H9 (cell line): ENCODE data around the gene HEATR5B. TPM values are rescaled to one million over a fixed set of nuclear protein-coding genes. Genes with fewer than 3 reads are reported as not detected.

Source experiments
- DNase-seq: peaks from one replicate; pipeline ENCODE4 v3.0.0-alpha.2; 2017
- H2AFZ ChIP-seq: one replicate; pipeline ENCODE4 v1.6.1; 2013; ENCODE audit warnings: mild to moderate bottlenecking, low read length, control low read depth, moderate library complexity
- H2AK5ac ChIP-seq: 2 replicates; pipeline ENCODE4 v1.6.1; 2013; ENCODE audit warnings: low read length, control low read depth, mixed read lengths; ENCODE audit not compliant: insufficient read length
- H2BK120ac ChIP-seq: one replicate; pipeline ENCODE4 v1.6.1; 2013; ENCODE audit warnings: low read depth, mild to moderate bottlenecking, low read length, control low read depth, inconsistent platforms; ENCODE audit not compliant: poor library complexity, severe bottlenecking
- H2BK12ac ChIP-seq: 2 replicates; pipeline ENCODE4 v1.6.1; 2013; ENCODE audit warnings: low read length, control low read depth, mixed read lengths, low read depth; ENCODE audit not compliant: insufficient read length
- H2BK15ac ChIP-seq: 2 replicates; pipeline ENCODE4 v1.6.1; 2013; ENCODE audit warnings: low read depth, low read length, control low read depth
- H2BK20ac ChIP-seq: one replicate; pipeline ENCODE4 v1.6.1; 2013; ENCODE audit warnings: low read depth, mild to moderate bottlenecking, low read length, control low read depth, inconsistent platforms; ENCODE audit not compliant: poor library complexity, severe bottlenecking
- H2BK5ac ChIP-seq: 2 replicates; pipeline ENCODE4 v1.6.1; 2013; ENCODE audit warnings: low read length, control low read depth, mixed read lengths; ENCODE audit not compliant: insufficient read length
- H3K14ac ChIP-seq: 2 replicates; pipeline ENCODE4 v1.6.1; 2013; ENCODE audit warnings: low read length, control low read depth; ENCODE audit not compliant: insufficient read depth
- H3K18ac ChIP-seq: 2 replicates; pipeline ENCODE4 v1.6.1; 2013; ENCODE audit warnings: low read depth, mild to moderate bottlenecking, mixed read lengths, low read length, control low read depth; ENCODE audit not compliant: insufficient read length
- H3K23ac ChIP-seq: 2 replicates; pipeline ENCODE4 v1.6.1; 2013; ENCODE audit warnings: low read length, control low read depth, mixed read lengths, low read depth; ENCODE audit not compliant: insufficient read length
- H3K23me2 ChIP-seq: 2 replicates; pipeline ENCODE4 v1.6.1; 2013; ENCODE audit warnings: low read depth, mild to moderate bottlenecking, mixed read lengths, low read length, control low read depth; ENCODE audit not compliant: insufficient read length, poor library complexity, severe bottlenecking
- H3K27ac ChIP-seq: 2 replicates; pipeline ENCODE4 v1.5.1; 2013; ENCODE audit warnings: low read length, control low read depth, mixed read lengths, low read depth; ENCODE audit not compliant: insufficient read length
- H3K27me3 ChIP-seq: 2 replicates; pipeline ENCODE4 v1.6.1; 2013; ENCODE audit warnings: low read length, control low read depth, inconsistent platforms; ENCODE audit not compliant: insufficient read depth
- H3K4ac ChIP-seq: 2 replicates; pipeline ENCODE4 v1.6.1; 2013; ENCODE audit warnings: low read depth, mild to moderate bottlenecking, control low read depth, inconsistent platforms, low read length, moderate library complexity
- H3K4me1 ChIP-seq: 2 replicates; pipeline ENCODE4 v1.6.1; 2013; ENCODE audit warnings: low read length, control low read depth, inconsistent platforms; ENCODE audit not compliant: insufficient read depth
- H3K4me2 ChIP-seq: 2 replicates; pipeline ENCODE4 v1.6.1; 2013; ENCODE audit warnings: low read length, control low read depth, mixed read lengths; ENCODE audit not compliant: insufficient read length, insufficient read depth
- H3K56ac ChIP-seq: 2 replicates; pipeline ENCODE4 v1.6.1; 2013; ENCODE audit warnings: low read depth, mild to moderate bottlenecking, mixed read lengths, low read length, control low read depth; ENCODE audit not compliant: insufficient read length
- H3K79me1 ChIP-seq: 2 replicates; pipeline ENCODE4 v1.6.1; 2013; ENCODE audit warnings: low read depth, mild to moderate bottlenecking, moderate library complexity, low read length, control low read depth, inconsistent platforms; ENCODE audit not compliant: insufficient read depth, poor library complexity, severe bottlenecking
- H3K79me2 ChIP-seq: 2 replicates; pipeline ENCODE4 v1.6.1; 2013; ENCODE audit warnings: low read length, control low read depth, inconsistent platforms; ENCODE audit not compliant: insufficient read depth
- H3K9ac ChIP-seq: 2 replicates; pipeline ENCODE4 v1.6.1; 2013; ENCODE audit warnings: low read length, control low read depth, mixed read lengths; ENCODE audit not compliant: insufficient read length; ENCODE audit errors: extremely low read depth
- H3K9me3 ChIP-seq: one replicate; pipeline ENCODE4 v1.6.1; 2013; ENCODE audit warnings: low read depth, low read length, inconsistent platforms; ENCODE audit not compliant: control insufficient read depth
- H3T11ph ChIP-seq: one replicate; pipeline ENCODE4 v1.6.1; 2013; ENCODE audit warnings: mild to moderate bottlenecking, low read length, control low read depth, inconsistent platforms
- H4K20me1 ChIP-seq: one replicate; pipeline ENCODE4 v1.6.1; 2013; ENCODE audit not compliant: control insufficient read depth, insufficient read length, insufficient read depth
- H4K5ac ChIP-seq: 2 replicates; pipeline ENCODE4 v1.6.1; 2013; ENCODE audit warnings: low read depth, mild to moderate bottlenecking, mixed read lengths, low read length, control low read depth; ENCODE audit not compliant: insufficient read length
- H4K8ac ChIP-seq: replicated peaks from 2 replicates; pipeline ENCODE4 v1.6.1; 2013; ENCODE audit warnings: low read length, control low read depth, mixed read lengths, low read depth; ENCODE audit not compliant: insufficient read length
- H4K91ac ChIP-seq: 2 replicates; pipeline ENCODE4 v1.6.1; 2013; ENCODE audit warnings: low read depth, mild to moderate bottlenecking, moderate library complexity, mixed read lengths, low read length, control low read depth; ENCODE audit not compliant: insufficient read length
- H3K27ac Mint-ChIP-seq, 3 experiments: 2 replicates in 2 of 3; 3 replicates in 1 of 3; pipeline ENCODE4 v1.8.0; 2020 to 2021; ENCODE audit warnings: mixed read lengths in 3 of 3, mild to moderate bottlenecking in 1 of 3, moderate library complexity in 1 of 3
- H3K27me3 Mint-ChIP-seq: 2 replicates; pipeline ENCODE4 v1.8.0; 2021; ENCODE audit warnings: low read depth, mild to moderate bottlenecking, moderate library complexity, mixed read lengths
- H3K36me3 Mint-ChIP-seq, 3 experiments: 2 replicates in 2 of 3; 3 replicates in 1 of 3; pipeline ENCODE4 v1.8.0; 2020 to 2021; ENCODE audit warnings: low read depth in 3 of 3, mixed read lengths in 3 of 3; ENCODE audit not compliant: insufficient read depth in 1 of 3
- H3K4me1 Mint-ChIP-seq, 2 experiments: 2 replicates each; pipeline ENCODE4 v1.8.0; 2020; ENCODE audit warnings: mixed read lengths in 2 of 2
- H3K4me3 Mint-ChIP-seq, 2 experiments: 2 replicates in 1 of 2; 3 replicates in 1 of 2; pipeline ENCODE4 v1.8.0; 2020 to 2021; ENCODE audit warnings: mild to moderate bottlenecking in 2 of 2, mixed read lengths in 2 of 2, moderate library complexity in 1 of 2
- H3K9me3 Mint-ChIP-seq, 2 experiments: 2 replicates in 1 of 2; 3 replicates in 1 of 2; pipeline ENCODE4 v1.8.0; 2020; ENCODE audit warnings: mild to moderate bottlenecking in 2 of 2, mixed read lengths in 2 of 2, moderate library complexity in 1 of 2
- CTCF ChIP-seq: fragments of 200-600 bp; sonication (generic); conservative IDR thresholded peaks from 3 replicates; pipeline ENCODE4 v1.8.0; 2021; ENCODE audit warnings: antibody characterized with exemption, mild to moderate bottlenecking
- WGBS: extraction: QIAGEN DNeasy Blood & Tissue Kit; methylation state at CpG from one replicate; pipeline ENCODE4 v1.1.7; 2013; ENCODE audit warnings: missing lambda C conversion rate, low lambda C conversion rate, mixed read lengths; ENCODE audit not compliant: insufficient read length; ENCODE audit errors: extremely low coverage; 5-methylcytosine and 5-hydroxymethylcytosine counted together
- total RNA-seq: library from RNA; stranded (reverse); gene quantifications from 2 replicates; pipeline ENCODE4 v1.2.1, GENCODE V29; 2021

HEATR5B gene
- total RNA-seq, 1 experiment from 2014 or later: 14.0 TPM

DNA sequence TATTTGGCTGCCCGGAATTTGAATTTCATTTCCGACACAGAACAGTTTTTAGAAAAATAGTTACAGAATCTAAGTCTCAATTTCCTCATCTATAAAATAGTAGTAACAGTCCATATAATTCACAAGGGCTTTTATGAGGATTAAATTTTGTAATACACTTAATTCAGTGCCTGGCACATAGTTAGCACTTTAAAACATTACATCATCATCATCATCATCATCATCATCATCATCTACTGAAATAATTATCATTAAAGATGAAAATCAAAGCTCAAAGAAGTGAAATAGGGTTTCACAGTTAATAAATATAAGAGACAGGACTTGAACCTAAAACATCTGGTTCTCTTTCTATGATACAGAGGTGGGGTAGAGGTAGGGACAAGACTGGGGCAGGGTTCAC lies 13.2 kb downstream of the HEATR5B start:
- no peak overlapping the region for H2BK15ac ChIP-seq
- H3K23me2 ChIP-seq: no peaks in the 10 kb centered on the region
- H3K14ac ChIP-seq: no peak overlapping the region
- H2BK12ac ChIP-seq: no peak overlapping the region
- no peak overlapping the region for H4K5ac ChIP-seq
- no peak overlapping the region for H4K8ac ChIP-seq
- H2AK5ac ChIP-seq: no peak overlapping the region
- H3K79me2 ChIP-seq: no peaks in the 10 kb centered on the region
- H3K4me2 ChIP-seq: no peak overlapping the region
- H4K20me1 ChIP-seq: no peaks in the 10 kb centered on the region
- Mint-ChIP-seq H3K27ac (no peak overlapping the region), H3K27me3 (no peaks in the 10 kb centered on the region), H3K4me1 (no peaks in the 10 kb centered on the region), H3K36me3 (peaks cover 11 to 41% (median 28%) of the 10 kb centered on the region in 3 experiments; a peak in 6 of 7 replicates), H3K9me3 (no peaks in the 10 kb centered on the region), H3K4me3 (no peak overlapping the region)
- no peak overlapping the region for H3K9ac ChIP-seq
- no peak overlapping the region for H3K23ac ChIP-seq
- H3K18ac ChIP-seq: no peak overlapping the region
- no peak for TF ChIP-seq CTCF
- no peaks in the 10 kb centered on the region for H3K27me3 ChIP-seq
- H2BK120ac ChIP-seq: no peak overlapping the region
- no CpG with 5 or more reads among the region's 2 CpGs for WGBS
- DNase-seq: no peak
- no peak overlapping the region for H3K4ac ChIP-seq
- H2BK5ac ChIP-seq: no peak overlapping the region
- H3K4me1 ChIP-seq: no peaks in the 10 kb centered on the region
- no peak overlapping the region for H3T11ph ChIP-seq
- no peak overlapping the region for H2AFZ ChIP-seq
- H3K9me3 ChIP-seq: no peaks in the 10 kb centered on the region
- H3K79me1 ChIP-seq: no peaks in the 10 kb centered on the region
- H3K56ac ChIP-seq: no peak overlapping the region
- no peak overlapping the region for H3K27ac ChIP-seq
- no peak overlapping the region for H2BK20ac ChIP-seq
- H4K91ac ChIP-seq: no peak overlapping the region
